ENCODE results near the gene CCDC57. TPM values are rescaled to one million over a fixed set of nuclear protein-coding genes. Genes with fewer than 3 reads are reported as not detected.
A peak's percentile ranks its signal among the peaks of the same experiment; 100 is the strongest.

CCDC57 gene
- total and polyA plus RNA-seq, 9 of the 15 experiments (the other 6 are each of a cell fraction or from before 2014, with no cell fraction given) = 0.83 to 36.2 (median 13.6) TPM

DNA sequence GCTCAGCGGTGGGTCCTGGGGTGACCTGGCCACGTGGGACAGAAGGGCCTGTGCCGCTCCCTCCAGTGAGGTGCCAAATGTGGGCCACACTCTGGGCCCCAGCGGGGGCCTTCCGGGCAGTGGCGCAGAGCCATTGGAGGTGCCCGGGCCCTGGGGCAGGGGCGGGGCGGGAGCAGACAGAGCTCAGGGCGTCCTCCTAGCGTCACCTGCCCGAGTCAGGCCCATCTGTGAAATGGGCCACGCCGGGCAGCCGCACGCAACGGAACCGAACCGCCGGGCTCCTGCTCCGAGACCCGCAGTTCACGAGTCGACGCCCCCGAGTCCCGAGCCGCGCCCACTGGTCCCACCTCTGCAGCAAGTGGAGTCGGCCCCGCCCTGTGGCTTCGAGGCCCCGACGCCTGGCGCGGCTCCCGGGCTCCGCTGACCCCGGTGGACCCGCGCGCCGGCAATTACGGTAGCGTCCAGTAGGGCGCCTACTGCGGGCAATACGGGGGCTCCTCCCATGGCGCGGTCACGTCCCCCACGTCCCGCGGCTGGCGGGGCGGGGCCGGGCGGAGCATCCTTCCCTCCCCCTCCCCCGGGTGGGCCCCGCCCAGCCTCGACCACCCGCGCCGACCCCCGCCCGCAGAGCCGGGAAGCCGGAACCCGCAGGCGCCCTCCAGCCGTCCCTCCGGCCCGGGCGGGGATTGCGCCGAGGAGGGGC, 18.1 kb upstream of the CCDC57 start (continued):
- TF ChIP-seq, protein P1, sequence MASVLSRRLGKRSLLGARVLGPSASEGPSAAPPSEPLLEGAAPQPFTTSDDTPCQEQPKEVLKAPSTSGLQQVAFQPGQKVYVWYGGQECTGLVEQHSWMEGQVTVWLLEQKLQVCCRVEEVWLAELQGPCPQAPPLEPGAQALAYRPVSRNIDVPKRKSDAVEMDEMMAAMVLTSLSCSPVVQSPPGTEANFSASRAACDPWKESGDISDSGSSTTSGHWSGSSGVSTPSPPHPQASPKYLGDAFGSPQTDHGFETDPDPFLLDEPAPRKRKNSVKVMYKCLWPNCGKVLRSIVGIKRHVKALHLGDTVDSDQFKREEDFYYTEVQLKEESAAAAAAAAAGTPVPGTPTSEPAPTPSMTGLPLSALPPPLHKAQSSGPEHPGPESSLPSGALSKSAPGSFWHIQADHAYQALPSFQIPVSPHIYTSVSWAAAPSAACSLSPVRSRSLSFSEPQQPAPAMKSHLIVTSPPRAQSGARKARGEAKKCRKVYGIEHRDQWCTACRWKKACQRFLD (CRISPR knock-in tag; IDR thresholded peaks at IDR 0.05) = no peak
- TF ChIP-seq RBM14 (IDR thresholded peaks at IDR 0.05; ENCODE audit: borderline replicate concordance, insufficient read depth, low read depth, low read length) (0 out of 2 replicates have a peak, but pooled peaks have one; percentile 23), ZNF311 (CRISPR knock-in tag; IDR thresholded peaks at IDR 0.05) (peak; percentile 60; the same call in 1 of the 2 replicates), FOXA3 (CRISPR knock-in tag; conservative IDR thresholded peaks at IDR 0.05 in 1 of 2, IDR thresholded peaks at IDR 0.05 in 1 of 2) (no peak), ZNF347 (CRISPR knock-in tag; IDR thresholded peaks at IDR 0.05; ENCODE audit: low read depth) (no peak), TCF3 (CRISPR knock-in tag; IDR thresholded peaks at IDR 0.05) (0 out of 2 replicates have a peak, but pooled peaks have one; percentile 13), FOSL1 (tag; conservative IDR thresholded peaks at IDR 0.05) (peak; percentile 31; the same call in 1 of the 2 replicates), ARID1B (IDR thresholded peaks at IDR 0.05) (peak; percentile 7; the same call in 1 of the 2 replicates), KLF1 (tag; IDR thresholded peaks at IDR 0.05) (peak; percentile 71; the same call in 1 of the 2 replicates), OTX1 (CRISPR knock-in tag; IDR thresholded peaks at IDR 0.05) (no peak)
- TF ChIP-seq, protein P2, sequence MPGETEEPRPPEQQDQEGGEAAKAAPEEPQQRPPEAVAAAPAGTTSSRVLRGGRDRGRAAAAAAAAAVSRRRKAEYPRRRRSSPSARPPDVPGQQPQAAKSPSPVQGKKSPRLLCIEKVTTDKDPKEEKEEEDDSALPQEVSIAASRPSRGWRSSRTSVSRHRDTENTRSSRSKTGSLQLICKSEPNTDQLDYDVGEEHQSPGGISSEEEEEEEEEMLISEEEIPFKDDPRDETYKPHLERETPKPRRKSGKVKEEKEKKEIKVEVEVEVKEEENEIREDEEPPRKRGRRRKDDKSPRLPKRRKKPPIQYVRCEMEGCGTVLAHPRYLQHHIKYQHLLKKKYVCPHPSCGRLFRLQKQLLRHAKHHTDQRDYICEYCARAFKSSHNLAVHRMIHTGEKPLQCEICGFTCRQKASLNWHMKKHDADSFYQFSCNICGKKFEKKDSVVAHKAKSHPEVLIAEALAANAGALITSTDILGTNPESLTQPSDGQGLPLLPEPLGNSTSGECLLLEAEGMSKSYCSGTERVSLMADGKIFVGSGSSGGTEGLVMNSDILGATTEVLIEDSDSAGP (CRISPR knock-in tag; IDR thresholded peaks at IDR 0.05) = no peak
- TF ChIP-seq, protein P3, sequence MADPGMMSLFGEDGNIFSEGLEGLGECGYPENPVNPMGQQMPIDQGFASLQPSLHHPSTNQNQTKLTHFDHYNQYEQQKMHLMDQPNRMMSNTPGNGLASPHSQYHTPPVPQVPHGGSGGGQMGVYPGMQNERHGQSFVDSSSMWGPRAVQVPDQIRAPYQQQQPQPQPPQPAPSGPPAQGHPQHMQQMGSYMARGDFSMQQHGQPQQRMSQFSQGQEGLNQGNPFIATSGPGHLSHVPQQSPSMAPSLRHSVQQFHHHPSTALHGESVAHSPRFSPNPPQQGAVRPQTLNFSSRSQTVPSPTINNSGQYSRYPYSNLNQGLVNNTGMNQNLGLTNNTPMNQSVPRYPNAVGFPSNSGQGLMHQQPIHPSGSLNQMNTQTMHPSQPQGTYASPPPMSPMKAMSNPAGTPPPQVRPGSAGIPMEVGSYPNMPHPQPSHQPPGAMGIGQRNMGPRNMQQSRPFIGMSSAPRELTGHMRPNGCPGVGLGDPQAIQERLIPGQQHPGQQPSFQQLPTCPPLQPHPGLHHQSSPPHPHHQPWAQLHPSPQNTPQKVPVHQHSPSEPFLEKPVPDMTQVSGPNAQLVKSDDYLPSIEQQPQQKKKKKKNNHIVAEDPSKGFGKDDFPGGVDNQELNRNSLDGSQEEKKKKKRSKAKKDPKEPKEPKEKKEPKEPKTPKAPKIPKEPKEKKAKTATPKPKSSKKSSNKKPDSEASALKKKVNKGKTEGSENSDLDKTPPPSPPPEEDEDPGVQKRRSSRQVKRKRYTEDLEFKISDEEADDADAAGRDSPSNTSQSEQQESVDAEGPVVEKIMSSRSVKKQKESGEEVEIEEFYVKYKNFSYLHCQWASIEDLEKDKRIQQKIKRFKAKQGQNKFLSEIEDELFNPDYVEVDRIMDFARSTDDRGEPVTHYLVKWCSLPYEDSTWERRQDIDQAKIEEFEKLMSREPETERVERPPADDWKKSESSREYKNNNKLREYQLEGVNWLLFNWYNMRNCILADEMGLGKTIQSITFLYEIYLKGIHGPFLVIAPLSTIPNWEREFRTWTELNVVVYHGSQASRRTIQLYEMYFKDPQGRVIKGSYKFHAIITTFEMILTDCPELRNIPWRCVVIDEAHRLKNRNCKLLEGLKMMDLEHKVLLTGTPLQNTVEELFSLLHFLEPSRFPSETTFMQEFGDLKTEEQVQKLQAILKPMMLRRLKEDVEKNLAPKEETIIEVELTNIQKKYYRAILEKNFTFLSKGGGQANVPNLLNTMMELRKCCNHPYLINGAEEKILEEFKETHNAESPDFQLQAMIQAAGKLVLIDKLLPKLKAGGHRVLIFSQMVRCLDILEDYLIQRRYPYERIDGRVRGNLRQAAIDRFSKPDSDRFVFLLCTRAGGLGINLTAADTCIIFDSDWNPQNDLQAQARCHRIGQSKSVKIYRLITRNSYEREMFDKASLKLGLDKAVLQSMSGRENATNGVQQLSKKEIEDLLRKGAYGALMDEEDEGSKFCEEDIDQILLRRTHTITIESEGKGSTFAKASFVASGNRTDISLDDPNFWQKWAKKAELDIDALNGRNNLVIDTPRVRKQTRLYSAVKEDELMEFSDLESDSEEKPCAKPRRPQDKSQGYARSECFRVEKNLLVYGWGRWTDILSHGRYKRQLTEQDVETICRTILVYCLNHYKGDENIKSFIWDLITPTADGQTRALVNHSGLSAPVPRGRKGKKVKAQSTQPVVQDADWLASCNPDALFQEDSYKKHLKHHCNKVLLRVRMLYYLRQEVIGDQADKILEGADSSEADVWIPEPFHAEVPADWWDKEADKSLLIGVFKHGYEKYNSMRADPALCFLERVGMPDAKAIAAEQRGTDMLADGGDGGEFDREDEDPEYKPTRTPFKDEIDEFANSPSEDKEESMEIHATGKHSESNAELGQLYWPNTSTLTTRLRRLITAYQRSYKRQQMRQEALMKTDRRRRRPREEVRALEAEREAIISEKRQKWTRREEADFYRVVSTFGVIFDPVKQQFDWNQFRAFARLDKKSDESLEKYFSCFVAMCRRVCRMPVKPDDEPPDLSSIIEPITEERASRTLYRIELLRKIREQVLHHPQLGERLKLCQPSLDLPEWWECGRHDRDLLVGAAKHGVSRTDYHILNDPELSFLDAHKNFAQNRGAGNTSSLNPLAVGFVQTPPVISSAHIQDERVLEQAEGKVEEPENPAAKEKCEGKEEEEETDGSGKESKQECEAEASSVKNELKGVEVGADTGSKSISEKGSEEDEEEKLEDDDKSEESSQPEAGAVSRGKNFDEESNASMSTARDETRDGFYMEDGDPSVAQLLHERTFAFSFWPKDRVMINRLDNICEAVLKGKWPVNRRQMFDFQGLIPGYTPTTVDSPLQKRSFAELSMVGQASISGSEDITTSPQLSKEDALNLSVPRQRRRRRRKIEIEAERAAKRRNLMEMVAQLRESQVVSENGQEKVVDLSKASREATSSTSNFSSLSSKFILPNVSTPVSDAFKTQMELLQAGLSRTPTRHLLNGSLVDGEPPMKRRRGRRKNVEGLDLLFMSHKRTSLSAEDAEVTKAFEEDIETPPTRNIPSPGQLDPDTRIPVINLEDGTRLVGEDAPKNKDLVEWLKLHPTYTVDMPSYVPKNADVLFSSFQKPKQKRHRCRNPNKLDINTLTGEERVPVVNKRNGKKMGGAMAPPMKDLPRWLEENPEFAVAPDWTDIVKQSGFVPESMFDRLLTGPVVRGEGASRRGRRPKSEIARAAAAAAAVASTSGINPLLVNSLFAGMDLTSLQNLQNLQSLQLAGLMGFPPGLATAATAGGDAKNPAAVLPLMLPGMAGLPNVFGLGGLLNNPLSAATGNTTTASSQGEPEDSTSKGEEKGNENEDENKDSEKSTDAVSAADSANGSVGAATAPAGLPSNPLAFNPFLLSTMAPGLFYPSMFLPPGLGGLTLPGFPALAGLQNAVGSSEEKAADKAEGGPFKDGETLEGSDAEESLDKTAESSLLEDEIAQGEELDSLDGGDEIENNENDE (IDR thresholded peaks at IDR 0.05; ENCODE audit: low read depth, low read length) = peak; percentile 100
